Stimulated activated CD8-positive, alpha-beta memory T cell treated with anti-CD3 and anti-CD28 coated beads, Interleukin-12 subunit alpha, Interleukin-12 subunit beta, amount 100 ng/mL, for 24 hours (primary cell): ENCODE results near the gene PTAFR.

ENCODE experiments used
- DNase-seq: peaks from one replicate; pipeline ENCODE4 v3.0.0-alpha.2; 2020; ENCODE audit errors: extremely low read depth

PTAFR gene

GRCh38 chr1:28176492-28177470 lies at the start of gene PTAFR:
TSS of gene PTAFR (minus strand) at chr1:28176690. CDS start at chr1:28151021, 25,669 bp downstream.
- no peak for DNase-seq

GRCh38 chr1:28213315-28213714 lies 36.8 kb upstream of the PTAFR start:
- DNase-seq, result no peak

DNA sequence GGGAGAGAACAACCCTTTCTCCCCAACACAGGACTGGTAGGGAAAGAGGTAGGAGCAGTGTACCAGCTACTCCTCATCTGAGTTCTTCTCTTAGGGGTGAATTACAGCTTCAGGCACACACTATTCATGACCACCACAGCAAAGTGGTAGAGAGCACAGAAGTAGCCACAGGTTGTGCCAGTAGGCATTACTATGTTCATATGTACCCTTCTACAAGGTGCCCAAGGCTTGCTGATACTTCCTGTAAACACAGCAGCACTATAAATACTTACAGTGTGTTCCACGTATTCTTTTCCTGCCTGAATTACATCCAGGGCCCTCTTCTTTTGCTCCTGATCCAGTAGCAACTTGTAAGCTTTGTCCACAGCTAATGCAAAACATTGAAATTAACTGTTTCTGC lies 33.2 kb upstream of the PTAFR start:
- no peak for DNase-seq

DNA sequence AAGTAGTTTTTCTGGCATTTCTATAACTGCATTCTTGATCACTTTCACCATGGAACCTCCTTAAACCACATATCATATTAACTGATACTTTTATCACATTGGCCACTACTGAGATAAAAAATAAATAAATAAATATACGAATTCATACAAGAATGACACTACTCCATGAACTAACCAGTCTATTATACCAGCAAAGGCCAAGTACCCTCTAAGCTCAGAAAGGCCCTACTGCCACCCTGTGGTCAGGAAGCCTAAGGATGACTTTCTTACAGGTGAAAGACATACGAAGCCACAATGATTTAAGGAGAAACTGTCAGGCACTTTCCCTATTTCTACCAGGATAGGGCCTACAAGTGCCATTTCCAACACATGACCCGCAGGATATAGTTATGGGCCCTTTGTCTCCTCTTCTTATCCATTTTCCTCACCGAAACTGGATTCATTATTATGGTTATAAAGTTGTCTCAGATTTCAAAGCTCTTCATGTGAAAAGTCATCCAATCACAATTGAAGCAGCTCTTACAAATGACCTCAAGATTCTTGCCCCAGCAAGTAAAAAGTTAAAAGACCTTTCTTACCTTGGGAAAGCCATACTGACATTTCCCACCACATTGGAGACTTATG lies 32.4 kb upstream of the PTAFR start:
- no peak for DNase-seq

GRCh38 chr1:28205243-28205642 lies 28.8 kb upstream of the PTAFR start:
- DNase-seq, result no peak

DNA sequence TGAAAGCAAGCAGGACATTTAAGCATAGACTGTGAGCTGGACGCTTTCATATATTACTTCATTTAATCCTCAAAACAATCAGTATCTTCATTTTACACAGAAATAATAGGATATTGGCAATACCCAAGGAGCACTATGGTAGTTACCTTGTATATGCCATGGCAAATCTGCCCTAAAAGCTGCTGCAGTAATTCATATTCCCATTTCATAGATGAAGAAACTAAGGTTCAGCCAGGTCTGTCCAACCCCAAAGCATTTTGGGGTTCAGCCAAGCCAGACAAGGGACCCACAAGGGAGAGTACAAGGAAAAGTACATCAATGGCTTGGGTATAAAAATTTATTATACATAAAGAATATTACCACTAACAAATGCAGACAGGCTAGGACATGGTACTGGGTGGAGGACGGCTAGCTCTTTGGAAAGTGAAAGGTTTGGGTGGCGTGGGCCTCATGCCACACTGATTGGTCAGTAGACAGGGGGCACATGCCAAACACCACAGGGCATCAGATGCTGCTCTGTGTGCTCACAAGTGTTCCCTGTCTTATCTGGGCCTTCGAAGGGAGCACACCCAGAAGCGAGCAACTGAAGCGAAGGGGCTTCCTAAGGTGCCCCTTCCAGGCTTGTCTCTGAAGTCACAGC lies 23.9 kb upstream of the PTAFR start:
- DNase-seq, result no peak

- DNase-seq, result peak; percentile 8
Observed at GRCh38 chr1:28199328-28200233, 23.1 kb upstream of the PTAFR start.

GRCh38 chr1:28197682-28198415 lies 21.4 kb upstream of the PTAFR start:
- DNase-seq, result no peak

DNA sequence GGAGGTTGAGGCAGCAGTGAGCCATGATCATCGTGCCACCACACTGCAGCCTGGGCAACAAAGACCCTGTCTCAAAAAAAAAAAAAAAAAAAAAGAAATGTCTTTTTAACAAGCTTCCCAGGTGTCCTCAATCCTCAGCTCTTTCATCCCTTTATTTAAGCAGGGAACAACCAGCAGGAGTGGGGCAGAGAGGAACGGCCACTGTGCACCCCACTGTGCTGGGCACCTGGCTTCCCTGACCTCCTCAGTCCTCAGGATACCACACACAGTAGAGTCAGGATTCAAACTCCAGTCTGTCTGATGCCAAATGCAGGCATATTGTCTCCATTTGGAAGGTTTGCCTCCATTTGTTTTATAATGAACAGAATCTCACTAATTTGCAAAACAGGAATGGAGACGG lies 19.8 kb upstream of the PTAFR start:
- no peak for DNase-seq

- no peak for DNase-seq
Observed at GRCh38 chr1:28195780-28196179, 19.3 kb upstream of the PTAFR start.

- DNase-seq, result no peak
Observed at GRCh38 chr1:28194326-28195035, 18.0 kb upstream of the PTAFR start.

GRCh38 chr1:28193701-28194161 lies 17.2 kb upstream of the PTAFR start:
- DNase-seq, result no peak

GRCh38 chr1:28190996-28191645 lies 14.6 kb upstream of the PTAFR start:
- DNase-seq, result no peak

- DNase-seq, result no peak
Observed at GRCh38 chr1:28190337-28190979, 14.0 kb upstream of the PTAFR start.

- DNase-seq, result no peak
Observed at GRCh38 chr1:28185071-28185470, 8.6 kb upstream of the PTAFR start.

DNA sequence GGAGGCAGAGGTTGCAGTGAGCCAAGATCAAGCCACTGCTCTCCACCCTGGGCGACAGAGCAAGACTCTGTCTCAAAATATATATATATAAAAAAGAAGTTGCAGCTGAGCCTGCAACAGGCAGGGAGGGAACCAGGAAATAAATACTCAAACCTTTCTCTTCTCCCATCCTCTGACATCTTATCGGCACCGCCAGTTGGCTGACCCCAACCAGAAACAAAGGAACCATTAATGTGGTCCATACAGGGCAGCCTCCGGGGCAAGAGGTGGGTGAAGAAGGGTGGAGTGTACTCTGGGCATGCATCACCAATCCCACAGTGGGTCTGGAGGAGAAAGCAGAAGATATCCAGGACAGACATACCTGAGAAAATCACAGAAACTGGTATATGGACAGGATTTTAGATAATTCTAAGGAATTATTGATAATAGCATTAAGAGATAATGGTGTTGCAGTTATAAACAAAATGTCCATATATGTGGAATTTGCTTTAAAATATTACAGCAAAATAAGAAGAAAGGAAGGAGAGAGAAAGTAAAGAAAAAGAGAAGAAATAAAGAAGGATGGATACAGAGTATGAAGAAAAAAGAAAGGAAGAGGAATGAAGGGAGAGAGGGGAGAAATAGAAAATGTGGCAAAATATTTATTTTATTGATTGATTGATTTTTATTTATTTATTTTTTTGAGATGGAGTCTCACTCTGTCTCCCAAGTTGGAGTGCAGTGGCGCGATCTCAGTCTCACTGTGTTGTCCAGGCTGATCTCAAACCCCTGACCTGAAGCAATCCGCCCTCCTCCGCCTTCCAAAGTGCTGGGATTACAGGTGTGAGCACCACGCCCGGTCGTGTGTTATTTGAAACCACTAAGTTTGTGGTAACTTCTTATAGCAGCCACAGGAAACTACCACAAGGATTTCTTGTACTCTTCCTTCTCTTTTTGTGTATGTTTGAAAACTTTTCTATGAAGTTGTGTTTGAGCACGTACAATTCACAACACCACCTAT lies 4.1 kb upstream of the PTAFR start:
- DNase-seq, result no peak

DNA sequence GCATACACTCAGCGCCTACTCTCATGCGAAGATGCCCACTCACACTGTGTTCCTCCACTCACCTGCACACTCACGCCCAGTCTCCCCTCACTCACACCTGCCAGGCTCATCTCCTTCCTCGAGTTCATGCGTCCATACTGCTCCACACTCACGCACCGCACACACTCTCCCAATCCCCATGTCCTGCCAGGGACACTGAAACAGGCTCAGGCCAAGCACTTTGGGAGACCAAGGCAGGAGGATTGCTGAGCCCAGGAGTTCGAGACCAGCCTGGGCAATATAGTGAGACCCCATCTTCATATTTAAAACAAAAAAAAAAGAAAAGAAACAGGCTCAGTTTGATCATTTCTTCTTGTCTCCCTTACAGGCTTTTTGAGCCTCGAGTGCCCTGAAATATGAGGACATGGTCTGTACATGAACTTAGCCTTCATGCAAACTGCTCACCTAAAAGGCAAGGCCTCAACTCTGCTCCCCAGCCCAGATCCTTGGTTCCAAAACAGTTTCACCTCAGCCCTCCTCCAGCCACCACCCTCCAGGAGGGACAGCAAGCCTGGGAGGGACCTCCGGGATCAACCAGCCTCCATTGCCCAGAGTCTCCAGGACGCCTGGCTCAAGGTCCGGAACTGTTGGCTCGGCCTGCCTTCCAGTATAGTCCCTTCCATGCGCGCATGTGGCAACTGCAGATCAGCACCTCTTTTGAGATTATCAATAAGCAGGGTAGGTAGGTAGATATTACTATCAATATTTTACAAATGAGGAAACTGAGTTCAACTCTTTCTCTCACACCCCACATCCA lies 2.4 kb upstream of the PTAFR start:
- no peak for DNase-seq
